Spleen (tissue), 7 donors: Measurements from ENCODE around the gene SMOC2.

ENCODE experiments used
- CTCF ChIP-seq, 11 experiments: fragments of 200-600 bp in 7 of 11; fragments of 450-650 bp in 4 of 11; sonication (generic) in 4 of 11; IDR thresholded peaks in 8 of 11; conservative IDR thresholded peaks in 3 of 11; 1 replicate in 7 of 11; 2 replicates in 4 of 11; pipeline versions ENCODE4 v1.4.0 to v1.8.0; 2016 to 2021; ENCODE audit warnings: antibody characterized with exemption in 11 of 11, inconsistent platforms in 4 of 11, mild to moderate bottlenecking in 1 of 11
- POLR2A ChIP-seq, 3 donors: fragments of 450-650 bp; IDR thresholded peaks; one replicate each; pipeline ENCODE4 v1.5.1; 2017; ENCODE audit warnings: antibody characterized with exemption in 3 of 3, mild to moderate bottlenecking in 1 of 3
- donor health status: DM: no; HTN: no; CAD: no; lungs with moderate emphysema.
- donor health status: DM: no; HTN: no; CAD: no.
- donor health status: DM: no; HTN: no; CAD: no.

- TF ChIP-seq CTCF (IDR thresholded peaks at IDR 0.05 in 8 of 11, conservative IDR thresholded peaks at IDR 0.05 in 3 of 11) (no peak), POLR2A (IDR thresholded peaks at IDR 0.05) (no peak)
These were observed 276.5 kb downstream of the SMOC2 start for GRCh38 chr6:168717491-168717890.
